ENCODE measurements around the gene USP34.
"Not testable (repeated sequence)": the region's sequence is repeated elsewhere in the genome, so short reads cannot be mapped to it uniquely, and the experiment has no call there.

USP34 gene

DNA sequence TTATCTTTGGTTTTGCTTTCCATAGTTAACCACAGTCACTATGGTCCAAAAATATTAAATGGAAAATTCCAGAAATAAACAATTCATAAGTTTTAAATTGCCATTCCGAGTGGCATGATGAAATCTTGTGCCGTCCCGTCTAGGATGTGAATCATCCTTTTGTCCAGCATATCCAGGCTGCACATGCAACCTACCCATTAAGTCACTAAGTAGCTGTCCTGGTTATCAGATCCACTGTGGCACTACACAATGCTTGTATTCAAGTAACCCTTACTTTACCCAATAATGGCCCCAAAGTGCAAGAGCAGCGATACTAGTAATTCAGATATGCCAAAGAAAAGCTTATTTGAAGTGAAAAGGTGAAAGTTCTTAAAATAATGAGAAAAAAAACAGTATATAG is 10.7 kb downstream of the USP34 start:
- Histone ChIP-seq H3K27me3 (ENCODE audit: control insufficient read depth in 2 of 2, insufficient read depth in 2 of 2, low read length in 2 of 2) (no peaks in the 10 kb centered on the region), H3K9ac (ENCODE audit: low read depth in 1 of 2, low read length in 2 of 2) (no peak overlapping the region), H3K9me3 (ENCODE audit: control insufficient read depth in 2 of 2, low read length in 2 of 2) (no peaks in the 10 kb centered on the region), H3K4me1 (ENCODE audit: control insufficient read depth in 2 of 2, insufficient read depth in 2 of 2, low read length in 2 of 2) (peaks cover 7 to 17% of the 10 kb centered on the region in 2 donors), H3K27ac (ENCODE audit: low read depth in 2 of 2, low read length in 2 of 2) (no peak overlapping the region), H3K36me3 (ENCODE audit: control insufficient read depth in 2 of 2, insufficient read depth in 2 of 2, low read length in 2 of 2) (no peaks in the 10 kb centered on the region), H3K4me3 (ENCODE audit: low read length in 2 of 2) (no peak overlapping the region)

DNA sequence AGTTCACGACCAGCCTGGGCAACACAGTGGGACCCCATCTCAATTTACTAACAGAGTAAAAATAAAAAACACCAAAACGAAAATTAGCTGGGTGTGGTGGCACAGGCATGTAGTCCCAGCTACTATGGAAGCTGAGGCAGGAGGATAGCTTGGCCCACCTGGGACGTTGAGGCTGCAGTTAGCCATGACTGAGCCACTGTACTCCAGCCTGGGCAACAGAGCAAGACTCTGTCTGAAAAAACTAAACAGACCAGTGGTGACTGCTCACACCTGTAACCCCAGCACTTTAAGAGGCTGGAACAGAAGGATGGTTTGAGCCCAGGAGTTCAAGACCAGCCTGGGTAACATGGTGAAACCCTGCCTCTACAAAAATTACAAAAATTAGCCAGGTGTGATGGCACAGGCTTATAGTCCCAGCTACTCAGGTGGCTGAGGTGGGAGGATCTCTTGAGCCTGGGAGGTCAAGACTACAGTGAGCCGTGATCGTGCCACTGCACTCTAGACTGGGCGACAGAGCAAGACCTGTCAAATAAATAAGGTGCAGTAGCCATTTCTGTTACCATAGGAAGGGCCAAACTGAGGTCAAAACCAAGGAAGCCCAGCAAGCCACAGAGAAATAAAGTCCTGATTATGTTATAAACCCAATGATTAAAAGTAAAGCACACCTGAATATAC is 14.0 kb downstream of the USP34 start:
- Histone ChIP-seq H3K9ac (ENCODE audit: low read depth in 1 of 2, low read length in 2 of 2) (no peak overlapping the region), H3K4me1 (ENCODE audit: control insufficient read depth in 2 of 2, insufficient read depth in 2 of 2, low read length in 2 of 2) (peaks cover 0 to 4% of the 10 kb centered on the region in 2 donors), H3K36me3 (ENCODE audit: control insufficient read depth in 2 of 2, insufficient read depth in 2 of 2, low read length in 2 of 2) (no peaks in the 10 kb centered on the region), H3K27ac (ENCODE audit: low read depth in 2 of 2, low read length in 2 of 2) (no peak overlapping the region), H3K9me3 (ENCODE audit: control insufficient read depth in 2 of 2, low read length in 2 of 2) (no peaks in the 10 kb centered on the region), H3K27me3 (ENCODE audit: control insufficient read depth in 2 of 2, insufficient read depth in 2 of 2, low read length in 2 of 2) (no peaks in the 10 kb centered on the region), H3K4me3 (ENCODE audit: low read length in 2 of 2) (no peak overlapping the region)

DNA sequence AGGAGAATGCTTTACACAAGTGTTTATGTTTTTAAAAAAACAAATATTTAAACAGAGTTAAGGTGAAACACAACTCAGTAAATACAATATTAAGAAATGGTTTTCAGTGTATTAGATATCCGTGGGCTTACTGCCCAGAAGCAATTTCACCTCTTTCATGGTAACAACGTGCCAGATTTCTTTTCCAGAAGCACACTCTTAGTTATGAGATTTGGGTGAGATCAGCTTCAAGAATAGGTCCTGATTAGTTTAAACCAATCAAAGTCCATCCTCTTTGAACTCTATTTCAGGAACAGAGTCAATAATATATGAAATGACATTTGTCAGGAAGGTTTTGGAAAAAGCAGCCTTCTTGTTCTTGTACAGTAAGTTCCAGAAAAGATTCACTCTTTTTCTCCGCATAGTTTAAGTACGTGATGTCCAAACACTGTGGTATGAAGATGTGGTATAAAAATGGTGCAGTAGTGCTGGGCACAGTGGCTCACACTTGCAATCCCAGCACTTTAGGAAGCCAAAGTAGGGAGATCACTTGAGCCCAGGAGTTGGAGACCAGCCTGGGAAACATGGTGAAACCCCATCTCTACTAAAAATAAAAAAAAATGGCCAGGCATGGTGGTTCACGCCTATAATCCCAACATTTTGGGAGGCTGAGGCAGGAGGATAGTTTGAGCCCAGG is 14.7 kb downstream of the USP34 start:
- peaks cover 0 to 4% of the 10 kb centered on the region in 2 donors for H3K4me1 ChIP-seq (ENCODE audit: control insufficient read depth in 2 of 2, insufficient read depth in 2 of 2, low read length in 2 of 2)
- H3K27me3 ChIP-seq (ENCODE audit: control insufficient read depth in 2 of 2, insufficient read depth in 2 of 2, low read length in 2 of 2): no peaks in the 10 kb centered on the region
- no peak overlapping the region for H3K27ac ChIP-seq (ENCODE audit: low read depth in 2 of 2, low read length in 2 of 2)
- H3K9ac ChIP-seq (ENCODE audit: low read depth in 1 of 2, low read length in 2 of 2): no peak overlapping the region
- no peaks in the 10 kb centered on the region for H3K9me3 ChIP-seq (ENCODE audit: control insufficient read depth in 2 of 2, low read length in 2 of 2)
- H3K4me3 ChIP-seq (ENCODE audit: low read length in 2 of 2): no peak overlapping the region
- no peaks in the 10 kb centered on the region for H3K36me3 ChIP-seq (ENCODE audit: control insufficient read depth in 2 of 2, insufficient read depth in 2 of 2, low read length in 2 of 2)

DNA sequence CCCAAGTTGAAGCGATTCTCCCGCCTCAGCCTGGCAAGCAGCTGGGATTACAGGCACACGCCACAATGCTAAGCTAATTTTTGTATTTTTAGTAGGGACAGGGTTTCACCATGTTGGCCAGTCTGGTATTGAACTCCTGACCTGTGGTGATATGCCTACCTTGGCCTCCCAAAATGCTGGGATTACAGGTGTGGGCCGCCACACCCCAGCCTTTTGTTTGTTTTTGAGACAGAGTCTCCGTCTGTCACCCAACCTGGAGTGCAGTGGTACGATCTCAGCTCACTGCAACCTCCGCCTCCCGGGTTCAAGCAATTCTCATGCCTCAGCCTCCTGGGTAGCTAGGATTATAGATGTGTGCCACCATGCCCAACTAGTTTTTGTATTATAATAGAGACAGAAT is 15.9 kb downstream of the USP34 start:
- not testable (repeated sequence) for H3K4me1 ChIP-seq (ENCODE audit: control insufficient read depth in 2 of 2, insufficient read depth in 2 of 2, low read length in 2 of 2); H3K27me3 ChIP-seq (ENCODE audit: control insufficient read depth in 2 of 2, insufficient read depth in 2 of 2, low read length in 2 of 2); H3K9me3 ChIP-seq (ENCODE audit: control insufficient read depth in 2 of 2, low read length in 2 of 2); H3K36me3 ChIP-seq (ENCODE audit: control insufficient read depth in 2 of 2, insufficient read depth in 2 of 2, low read length in 2 of 2); H3K4me3 ChIP-seq (ENCODE audit: low read length in 2 of 2); H3K9ac ChIP-seq (ENCODE audit: low read depth in 1 of 2, low read length in 2 of 2); H3K27ac ChIP-seq (ENCODE audit: low read depth in 2 of 2, low read length in 2 of 2)

DNA sequence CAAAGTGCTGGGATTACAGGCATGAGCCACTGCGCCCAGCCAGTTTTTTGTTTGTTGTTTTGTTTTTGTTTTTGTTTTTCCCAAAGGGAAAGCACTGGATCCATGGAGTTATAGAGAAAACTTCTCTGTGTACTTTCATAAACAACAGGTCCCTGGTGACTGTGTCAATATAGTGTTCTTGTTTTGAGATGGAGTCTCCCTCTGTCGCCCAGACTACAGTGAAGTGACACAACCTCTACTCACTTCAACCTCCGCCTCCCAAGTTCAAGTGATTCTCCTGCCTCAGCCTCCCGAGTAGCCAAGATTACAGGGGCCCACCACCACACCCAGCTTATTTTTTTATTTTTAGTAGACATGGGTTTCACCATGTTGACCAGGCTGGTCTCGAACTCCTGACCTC is 16.5 kb downstream of the USP34 start:
- peaks cover 0 to 4% of the 10 kb centered on the region in 2 donors for H3K4me1 ChIP-seq (ENCODE audit: control insufficient read depth in 2 of 2, insufficient read depth in 2 of 2, low read length in 2 of 2)
- no peak overlapping the region for H3K4me3 ChIP-seq (ENCODE audit: low read length in 2 of 2)
- no peak overlapping the region for H3K27ac ChIP-seq (ENCODE audit: low read depth in 2 of 2, low read length in 2 of 2)

DNA sequence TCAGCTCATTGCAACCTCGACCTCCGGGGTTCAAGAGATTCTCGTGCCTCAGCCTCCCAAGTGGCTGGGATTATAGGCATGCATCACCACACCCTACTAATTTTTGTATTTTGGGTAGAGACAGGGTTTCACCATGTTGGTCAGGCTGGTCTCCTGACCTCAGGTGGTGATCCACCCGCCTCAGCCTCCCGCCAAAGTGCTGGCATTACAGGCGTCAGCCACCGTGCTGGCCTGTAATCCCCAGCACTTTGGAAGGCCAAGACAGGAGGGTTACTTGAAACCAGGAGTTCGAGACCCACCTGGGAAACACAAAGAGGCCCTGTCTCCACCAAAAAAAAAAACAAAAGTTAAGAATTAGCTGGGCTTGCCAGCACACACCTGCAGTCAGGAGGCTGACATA is 18.5 kb downstream of the USP34 start:
- Histone ChIP-seq H3K36me3 (ENCODE audit: control insufficient read depth in 2 of 2, insufficient read depth in 2 of 2, low read length in 2 of 2) (no peaks in the 10 kb centered on the region), H3K4me1 (ENCODE audit: control insufficient read depth in 2 of 2, insufficient read depth in 2 of 2, low read length in 2 of 2) (peaks cover 0 to 4% of the 10 kb centered on the region in 2 donors)

More for the DNA sequence above, 16.5 kb downstream of the USP34 start:
- Histone ChIP-seq H3K36me3 (ENCODE audit: control insufficient read depth in 2 of 2, insufficient read depth in 2 of 2, low read length in 2 of 2) (no peaks in the 10 kb centered on the region), H3K9ac (ENCODE audit: low read depth in 1 of 2, low read length in 2 of 2) (no peak overlapping the region), H3K27me3 (ENCODE audit: control insufficient read depth in 2 of 2, insufficient read depth in 2 of 2, low read length in 2 of 2) (no peaks in the 10 kb centered on the region), H3K9me3 (ENCODE audit: control insufficient read depth in 2 of 2, low read length in 2 of 2) (no peaks in the 10 kb centered on the region)

DNA sequence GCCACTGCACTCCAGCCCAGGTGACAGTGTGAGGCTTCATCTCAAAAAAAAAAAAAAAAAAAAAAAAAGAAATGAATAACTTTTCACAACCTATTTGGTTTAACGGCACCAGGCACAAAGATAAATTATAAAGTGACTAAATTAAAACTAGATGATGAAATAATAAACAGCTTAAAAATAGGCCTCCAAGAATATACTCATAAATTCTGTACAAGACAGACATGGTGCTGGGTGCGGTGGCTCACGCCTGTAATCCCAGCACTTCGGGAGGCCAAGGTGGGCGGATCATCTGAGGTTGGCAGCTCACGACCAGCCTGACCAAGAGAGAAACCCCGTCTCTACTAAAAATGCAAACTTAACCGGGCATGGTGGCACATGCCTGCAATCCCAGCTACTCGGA is 19.7 kb downstream of the USP34 start:
- peaks cover 0 to 4% of the 10 kb centered on the region in 2 donors for H3K4me1 ChIP-seq (ENCODE audit: control insufficient read depth in 2 of 2, insufficient read depth in 2 of 2, low read length in 2 of 2)
- no peak overlapping the region for H3K9ac ChIP-seq (ENCODE audit: low read depth in 1 of 2, low read length in 2 of 2)
- H3K4me3 ChIP-seq (ENCODE audit: low read length in 2 of 2): no peak overlapping the region
- no peaks in the 10 kb centered on the region for H3K27me3 ChIP-seq (ENCODE audit: control insufficient read depth in 2 of 2, insufficient read depth in 2 of 2, low read length in 2 of 2)
- no peak overlapping the region for H3K27ac ChIP-seq (ENCODE audit: low read depth in 2 of 2, low read length in 2 of 2)
- no peaks in the 10 kb centered on the region for H3K9me3 ChIP-seq (ENCODE audit: control insufficient read depth in 2 of 2, low read length in 2 of 2)
- no peaks in the 10 kb centered on the region for H3K36me3 ChIP-seq (ENCODE audit: control insufficient read depth in 2 of 2, insufficient read depth in 2 of 2, low read length in 2 of 2)

More for the DNA sequence above, 18.5 kb downstream of the USP34 start:
- no peaks in the 10 kb centered on the region for H3K27me3 ChIP-seq (ENCODE audit: control insufficient read depth in 2 of 2, insufficient read depth in 2 of 2, low read length in 2 of 2)
- no peak overlapping the region for H3K4me3 ChIP-seq (ENCODE audit: low read length in 2 of 2)
- no peak overlapping the region for H3K9ac ChIP-seq (ENCODE audit: low read depth in 1 of 2, low read length in 2 of 2)
- H3K27ac ChIP-seq (ENCODE audit: low read depth in 2 of 2, low read length in 2 of 2): no peak overlapping the region
- no peaks in the 10 kb centered on the region for H3K9me3 ChIP-seq (ENCODE audit: control insufficient read depth in 2 of 2, low read length in 2 of 2)

DNA sequence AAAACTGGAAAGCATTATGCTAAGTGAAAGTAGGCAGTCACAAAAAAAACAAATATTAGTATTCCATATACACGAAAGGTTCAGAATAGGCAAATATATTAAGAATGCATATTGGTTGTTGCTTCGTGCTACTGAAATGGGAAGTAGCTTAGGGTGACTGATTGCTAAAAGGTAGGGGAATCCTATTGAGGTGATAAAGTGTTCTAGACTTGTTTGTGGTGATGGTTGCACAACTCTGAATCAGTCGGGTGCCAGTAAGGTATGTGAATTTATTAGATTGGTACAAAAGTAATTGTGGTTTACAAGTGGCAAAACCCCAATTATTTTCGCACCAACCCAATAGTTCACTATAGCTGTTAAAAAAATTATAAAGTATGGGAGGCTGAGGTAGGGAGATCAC is 20.7 kb downstream of the USP34 start:
- Histone ChIP-seq H3K27me3 (ENCODE audit: control insufficient read depth in 2 of 2, insufficient read depth in 2 of 2, low read length in 2 of 2) (no peaks in the 10 kb centered on the region), H3K4me3 (ENCODE audit: low read length in 2 of 2) (no peak overlapping the region), H3K36me3 (ENCODE audit: control insufficient read depth in 2 of 2, insufficient read depth in 2 of 2, low read length in 2 of 2) (no peaks in the 10 kb centered on the region), H3K9me3 (ENCODE audit: control insufficient read depth in 2 of 2, low read length in 2 of 2) (no peaks in the 10 kb centered on the region), H3K27ac (ENCODE audit: low read depth in 2 of 2, low read length in 2 of 2) (no peak overlapping the region), H3K4me1 (ENCODE audit: control insufficient read depth in 2 of 2, insufficient read depth in 2 of 2, low read length in 2 of 2) (no peaks in the 10 kb centered on the region), H3K9ac (ENCODE audit: low read depth in 1 of 2, low read length in 2 of 2) (no peak overlapping the region)

DNA sequence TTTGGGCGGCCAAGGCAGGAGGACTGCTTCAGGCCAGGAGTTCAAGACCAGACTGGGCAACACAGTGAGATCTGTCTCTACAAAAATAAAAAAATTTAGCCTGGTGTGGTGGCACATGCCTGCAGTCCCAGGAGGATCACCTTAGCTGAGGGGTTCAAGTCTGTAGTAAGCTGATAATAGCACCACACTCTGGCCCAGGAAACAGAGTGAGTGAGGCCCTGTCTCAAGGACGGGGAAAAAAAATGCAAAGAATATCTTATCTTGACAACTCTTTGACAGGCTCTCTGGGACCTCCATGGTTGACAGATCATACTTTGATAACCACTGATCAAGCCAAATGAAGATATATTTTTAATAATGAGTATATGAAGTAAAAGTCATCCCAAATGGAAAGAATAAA is 22.7 kb downstream of the USP34 start:
- no peak overlapping the region for H3K27ac ChIP-seq (ENCODE audit: low read depth in 2 of 2, low read length in 2 of 2)
- H3K4me3 ChIP-seq (ENCODE audit: low read length in 2 of 2): no peak overlapping the region
- no peaks in the 10 kb centered on the region for H3K27me3 ChIP-seq (ENCODE audit: control insufficient read depth in 2 of 2, insufficient read depth in 2 of 2, low read length in 2 of 2)
- H3K4me1 ChIP-seq (ENCODE audit: control insufficient read depth in 2 of 2, insufficient read depth in 2 of 2, low read length in 2 of 2): peaks cover 0 to 7% of the 10 kb centered on the region in 2 donors
- H3K9me3 ChIP-seq (ENCODE audit: control insufficient read depth in 2 of 2, low read length in 2 of 2): no peaks in the 10 kb centered on the region
- H3K36me3 ChIP-seq (ENCODE audit: control insufficient read depth in 2 of 2, insufficient read depth in 2 of 2, low read length in 2 of 2): no peaks in the 10 kb centered on the region
- H3K9ac ChIP-seq (ENCODE audit: low read depth in 1 of 2, low read length in 2 of 2): no peak overlapping the region

DNA sequence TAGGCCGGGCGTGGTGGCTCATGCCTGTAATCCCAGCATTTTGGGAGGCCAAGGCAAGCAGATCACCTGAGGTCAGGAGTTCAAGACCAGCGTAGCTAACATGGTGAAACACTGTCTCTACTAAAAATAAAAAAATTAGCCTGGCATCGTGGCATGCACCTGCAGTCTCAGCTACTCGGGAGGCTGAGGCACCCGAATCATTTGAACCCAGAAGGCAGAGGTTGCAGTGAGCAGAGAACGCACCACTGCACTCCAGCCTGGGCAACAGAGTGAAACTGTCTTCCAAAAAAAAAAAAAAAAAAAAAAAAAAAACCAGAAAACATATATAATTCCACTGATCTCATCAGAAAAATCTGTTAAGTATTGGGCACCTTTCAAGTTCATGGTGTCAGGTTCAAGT is 23.9 kb downstream of the USP34 start:
- not testable (repeated sequence) for H3K9ac ChIP-seq (ENCODE audit: low read depth in 1 of 2, low read length in 2 of 2); H3K9me3 ChIP-seq (ENCODE audit: control insufficient read depth in 2 of 2, low read length in 2 of 2); H3K27me3 ChIP-seq (ENCODE audit: control insufficient read depth in 2 of 2, insufficient read depth in 2 of 2, low read length in 2 of 2); H3K27ac ChIP-seq (ENCODE audit: low read depth in 2 of 2, low read length in 2 of 2); H3K4me1 ChIP-seq (ENCODE audit: control insufficient read depth in 2 of 2, insufficient read depth in 2 of 2, low read length in 2 of 2); H3K36me3 ChIP-seq (ENCODE audit: control insufficient read depth in 2 of 2, insufficient read depth in 2 of 2, low read length in 2 of 2); H3K4me3 ChIP-seq (ENCODE audit: low read length in 2 of 2)
